22Rv1 (cell line): ENCODE measurements around the gene SPOCK1.

Experiments
- H3K27ac ChIP-seq: fragments of 450-650 bp; 2 replicates; pipeline ENCODE4 v1.5.1; 2017
- CTCF ChIP-seq: fragments of 450-650 bp; IDR thresholded peaks from 2 replicates; pipeline ENCODE4 v1.5.1; 2017; ENCODE audit warnings: mild to moderate bottlenecking
- ZFX ChIP-seq: fragments of 450-650 bp; IDR thresholded peaks from 2 replicates; pipeline ENCODE4 v1.6.1; 2017; ENCODE audit warnings: antibody characterized with exemption, borderline replicate concordance

The SPOCK1 gene

DNA sequence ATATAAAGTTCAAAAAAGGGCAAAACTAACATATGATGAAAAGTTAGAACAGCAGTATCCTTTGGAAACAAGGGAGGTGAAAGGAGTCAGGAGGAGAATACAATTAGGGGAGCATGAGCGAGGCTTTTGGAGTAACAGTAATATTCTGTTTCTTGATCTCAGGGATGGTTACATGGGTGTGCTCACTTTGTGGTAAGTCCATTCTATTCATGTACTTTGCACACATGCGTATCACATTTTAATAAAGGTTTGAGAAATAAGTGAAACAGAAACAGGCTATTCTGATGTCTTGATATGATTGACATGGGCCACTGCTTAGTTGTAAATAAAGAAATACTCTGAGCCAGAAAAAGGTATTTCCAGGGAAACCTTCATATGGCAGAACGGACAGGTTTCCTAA, 208.8 kb downstream of the SPOCK1 start:
- TF ChIP-seq CTCF (no peak), ZFX (no peak)

GRCh38 chr5:137289856-137290255, 209.3 kb downstream of the SPOCK1 start:
- no peak overlapping the region for H3K27ac ChIP-seq
- no peak for TF ChIP-seq ZFX
- TF ChIP-seq CTCF, result no peak

More for the DNA sequence above, 208.8 kb downstream of the SPOCK1 start:
- H3K27ac ChIP-seq, result no peak overlapping the region

DNA sequence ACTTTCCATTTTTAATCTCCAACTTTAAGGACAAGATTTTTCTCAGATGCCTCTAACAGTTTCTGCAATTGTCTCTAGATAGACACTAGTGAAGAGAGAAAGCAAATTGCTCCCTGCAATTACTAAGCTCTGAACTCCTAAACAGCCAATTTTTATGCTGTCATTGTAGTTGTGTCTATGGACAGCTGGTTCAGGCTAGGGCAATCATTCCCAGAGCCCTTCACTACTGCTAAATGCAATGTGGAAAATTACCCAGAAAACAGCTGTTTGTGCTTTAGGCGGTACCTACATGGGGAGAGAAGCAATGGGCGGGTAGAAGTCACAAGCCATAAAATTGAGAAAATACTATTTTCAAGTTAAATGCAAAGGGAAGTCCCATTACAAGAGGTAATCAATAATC, 211.6 kb downstream of the SPOCK1 start:
- H3K27ac ChIP-seq, result no peak overlapping the region
- TF ChIP-seq ZFX, result no peak
- TF ChIP-seq CTCF, result no peak

DNA sequence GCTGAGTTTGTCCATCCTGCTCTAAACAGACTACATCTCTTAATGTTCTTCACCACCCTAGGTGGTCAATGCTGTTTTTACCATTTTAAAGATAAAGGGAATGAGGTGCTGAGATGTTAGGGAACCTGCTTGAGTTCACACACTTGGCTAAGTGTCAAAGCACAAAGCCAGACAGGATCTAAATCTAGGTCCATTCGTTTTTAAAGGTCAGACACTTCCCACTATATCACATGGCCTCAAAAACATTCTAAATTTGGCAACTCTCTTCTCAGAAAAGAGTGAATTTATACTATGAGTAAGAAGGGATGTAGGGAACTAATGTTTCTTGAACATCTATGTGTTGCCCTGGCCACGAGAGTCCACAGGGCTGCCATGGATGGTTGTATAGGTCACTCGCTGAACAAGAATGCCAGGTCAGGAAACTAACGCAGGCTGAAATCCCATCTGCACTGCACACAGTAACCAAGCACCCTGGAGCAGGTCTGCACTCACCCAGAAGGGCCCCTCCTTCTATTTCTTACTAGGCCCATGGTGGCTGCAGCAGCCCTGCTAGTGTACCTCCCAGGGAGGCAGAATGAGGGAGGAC, 213.0 kb downstream of the SPOCK1 start:
- no peak for TF ChIP-seq ZFX
- no peak for TF ChIP-seq CTCF
- H3K27ac ChIP-seq, result no peak overlapping the region

- H3K27ac ChIP-seq, result peak overlapping the region; percentile 4; the same call in 1 of the 2 replicates
- TF ChIP-seq ZFX (no peak), CTCF (no peak)
Measured at GRCh38 chr5:137283801-137284200, 215.3 kb downstream of the SPOCK1 start.

DNA sequence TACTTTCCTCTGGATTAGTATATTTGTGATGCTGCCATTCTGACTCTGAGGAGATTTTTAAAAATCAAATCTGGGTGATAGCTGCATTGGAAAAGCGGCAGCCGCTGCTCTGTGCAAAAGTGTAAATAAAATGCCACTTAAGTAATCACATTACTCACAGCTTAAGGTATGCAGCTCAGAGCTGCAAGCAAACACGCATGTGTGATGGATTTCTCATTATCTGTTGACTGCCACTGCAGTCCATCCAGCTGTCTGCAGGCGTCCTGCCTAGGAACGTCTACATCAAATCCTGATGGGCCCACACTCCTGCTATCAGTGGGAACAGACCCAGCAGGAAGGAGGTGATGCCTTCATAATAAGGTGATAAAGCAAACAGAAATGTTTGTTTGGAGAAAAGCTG, 216.9 kb downstream of the SPOCK1 start:
- no peak overlapping the region for H3K27ac ChIP-seq
- no peak for TF ChIP-seq CTCF
- no peak for TF ChIP-seq ZFX

DNA sequence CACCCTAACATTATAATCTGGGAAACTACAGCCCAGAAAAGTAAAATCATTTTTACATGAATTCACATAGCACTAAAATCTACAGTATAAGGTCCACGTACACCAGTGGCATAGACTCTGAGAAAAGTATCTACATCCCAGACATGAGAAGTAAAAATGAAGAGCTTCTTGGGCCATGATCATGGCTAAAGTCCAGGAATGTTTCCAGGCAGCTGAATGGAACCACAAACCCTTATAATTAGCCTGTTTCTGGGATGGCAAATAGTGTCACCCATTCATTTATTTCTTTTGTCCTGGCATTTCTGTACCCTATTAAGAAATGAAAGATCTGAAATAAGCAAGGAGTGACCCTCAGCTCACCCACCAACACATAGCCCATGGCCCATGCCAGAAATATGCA, 217.9 kb downstream of the SPOCK1 start:
- no peak overlapping the region for H3K27ac ChIP-seq
- TF ChIP-seq ZFX, result no peak
- TF ChIP-seq CTCF, result no peak
